ENCODE results near the gene NPPA. TPM values are rescaled to one million over a fixed set of nuclear protein-coding genes. Genes with fewer than 3 reads are reported as not detected.

Gene NPPA
- total and polyA plus RNA-seq, 2 experiments from 2014 or later = not detected

- Histone ChIP-seq H3K27me3 (replicated peaks; ENCODE audit: insufficient read depth) (peaks cover 14% of the 10 kb centered on the region; the same call in 1 of the 2 replicates), H3K27ac (no peak overlapping the region), H3K4me1 (ENCODE audit: insufficient read depth) (no peaks in the 10 kb centered on the region), H3K9ac (no peak overlapping the region), H3K4me2 (ENCODE audit: unreplicated experiment) (no peak overlapping the region), H3F3A (ENCODE audit: insufficient read depth) (no peaks in the 10 kb centered on the region), H2AFZ (no peak overlapping the region), H3K9me2 (ENCODE audit: insufficient read depth) (no peaks in the 10 kb centered on the region), H3K36me3 (ENCODE audit: low read depth) (no peaks in the 10 kb centered on the region), H3K9me3 (ENCODE audit: low read depth) (no peaks in the 10 kb centered on the region), H3K4me3 (no peak overlapping the region), H3K79me2 (ENCODE audit: insufficient read depth) (no peaks in the 10 kb centered on the region), H4K20me1 (ENCODE audit: insufficient read depth) (no peaks in the 10 kb centered on the region)
- in situ Hi-C loops (cut with MboI) = no loop called here
- WGBS, 2 experiments (ENCODE audit: low coverage in 1 of 2, low lambda C conversion rate in 2 of 2, missing lambda C conversion rate in 2 of 2) = 11 to 13% methylated on average over 6 of the region's 6 CpGs
- DNase-seq = no peak
- TF ChIP-seq EZH2 (IDR thresholded peaks at IDR 0.05; ENCODE audit: insufficient read depth, poor library complexity, severe bottlenecking) (no peak), EZH2phosphoT487 (IDR thresholded peaks at IDR 0.05; ENCODE audit: insufficient read depth, low read depth) (no peak)
Observed at GRCh38 chr1:11885916-11886315, 38.3 kb upstream of the NPPA start.

GRCh38 chr1:11882814-11883538 lies 35.4 kb upstream of the NPPA start:
- peaks cover 14% of the 10 kb centered on the region; the same call in 1 of the 2 replicates for H3K27me3 ChIP-seq (replicated peaks; ENCODE audit: insufficient read depth)
- no peaks in the 10 kb centered on the region for H3K4me1 ChIP-seq (ENCODE audit: insufficient read depth)

GRCh38 chr1:11881749-11882441 lies 34.3 kb upstream of the NPPA start:
- in situ Hi-C loops (cut with MboI) = no loop called here
- Histone ChIP-seq H3K79me2 (ENCODE audit: insufficient read depth) (no peaks in the 10 kb centered on the region), H2AFZ (no peak overlapping the region), H3K27me3 (replicated peaks; ENCODE audit: insufficient read depth) (peaks cover 14% of the 10 kb centered on the region; the same call in 1 of the 2 replicates), H3K9me2 (ENCODE audit: insufficient read depth) (no peaks in the 10 kb centered on the region), H3K9me3 (ENCODE audit: low read depth) (no peaks in the 10 kb centered on the region), H3K9ac (no peak overlapping the region), H3K36me3 (ENCODE audit: low read depth) (no peaks in the 10 kb centered on the region), H3F3A (ENCODE audit: insufficient read depth) (no peaks in the 10 kb centered on the region), H3K27ac (no peak overlapping the region), H3K4me2 (ENCODE audit: unreplicated experiment) (no peak overlapping the region), H4K20me1 (ENCODE audit: insufficient read depth) (no peaks in the 10 kb centered on the region), H3K4me3 (no peak overlapping the region), H3K4me1 (ENCODE audit: insufficient read depth) (no peaks in the 10 kb centered on the region)
- DNase-seq = no peak
- no peak for TF ChIP-seq EZH2phosphoT487 (IDR thresholded peaks at IDR 0.05; ENCODE audit: insufficient read depth, low read depth)
- TF ChIP-seq EZH2 (IDR thresholded peaks at IDR 0.05; ENCODE audit: insufficient read depth, poor library complexity, severe bottlenecking) = no peak
- 70 to 74% methylated on average over 18 of the region's 18 CpGs for WGBS, 2 experiments (ENCODE audit: low coverage in 1 of 2, low lambda C conversion rate in 2 of 2, missing lambda C conversion rate in 2 of 2)

More at GRCh38 chr1:11882814-11883538, 35.4 kb upstream of the NPPA start:
- no peaks in the 10 kb centered on the region for H3K36me3 ChIP-seq (ENCODE audit: low read depth)
- H2AFZ ChIP-seq = no peak overlapping the region
- H3K9me3 ChIP-seq (ENCODE audit: low read depth) = no peaks in the 10 kb centered on the region
- no peak overlapping the region for H3K4me3 ChIP-seq
- WGBS, 2 experiments (ENCODE audit: low coverage in 1 of 2, low lambda C conversion rate in 2 of 2, missing lambda C conversion rate in 2 of 2) = 55 to 61% methylated on average over 10 to 13 of the region's 13 CpGs
- no peak overlapping the region for H3K27ac ChIP-seq
- H3K9ac ChIP-seq = no peak overlapping the region
- no peak for DNase-seq
- H3F3A ChIP-seq (ENCODE audit: insufficient read depth) = no peaks in the 10 kb centered on the region
- H3K9me2 ChIP-seq (ENCODE audit: insufficient read depth) = no peaks in the 10 kb centered on the region
- no peak for TF ChIP-seq EZH2 (IDR thresholded peaks at IDR 0.05; ENCODE audit: insufficient read depth, poor library complexity, severe bottlenecking)
- TF ChIP-seq EZH2phosphoT487 (IDR thresholded peaks at IDR 0.05; ENCODE audit: insufficient read depth, low read depth) = no peak
- H3K4me2 ChIP-seq (ENCODE audit: unreplicated experiment) = no peak overlapping the region
- H3K79me2 ChIP-seq (ENCODE audit: insufficient read depth) = no peaks in the 10 kb centered on the region
- in situ Hi-C loops (cut with MboI) = no loop called here
- no peaks in the 10 kb centered on the region for H4K20me1 ChIP-seq (ENCODE audit: insufficient read depth)

- no peak overlapping the region for H2AFZ ChIP-seq
- H3K27ac ChIP-seq = no peak overlapping the region
- in situ Hi-C loops (cut with MboI) = no loop called here
- H3F3A ChIP-seq (ENCODE audit: insufficient read depth) = no peaks in the 10 kb centered on the region
- no peaks in the 10 kb centered on the region for H3K79me2 ChIP-seq (ENCODE audit: insufficient read depth)
- DNase-seq = no peak
- H3K36me3 ChIP-seq (ENCODE audit: low read depth) = no peaks in the 10 kb centered on the region
- 20 to 36% methylated on average over 7 to 10 of the region's 10 CpGs for WGBS, 2 experiments (ENCODE audit: low coverage in 1 of 2, low lambda C conversion rate in 2 of 2, missing lambda C conversion rate in 2 of 2)
- H3K9ac ChIP-seq = no peak overlapping the region
- no peak overlapping the region for H3K4me2 ChIP-seq (ENCODE audit: unreplicated experiment)
- H3K4me1 ChIP-seq (ENCODE audit: insufficient read depth) = no peaks in the 10 kb centered on the region
- H3K4me3 ChIP-seq = no peak overlapping the region
- TF ChIP-seq EZH2 (IDR thresholded peaks at IDR 0.05; ENCODE audit: insufficient read depth, poor library complexity, severe bottlenecking) = no peak
- no peak for TF ChIP-seq EZH2phosphoT487 (IDR thresholded peaks at IDR 0.05; ENCODE audit: insufficient read depth, low read depth)
- H3K9me3 ChIP-seq (ENCODE audit: low read depth) = no peaks in the 10 kb centered on the region
- no peaks in the 10 kb centered on the region for H4K20me1 ChIP-seq (ENCODE audit: insufficient read depth)
- H3K27me3 ChIP-seq (replicated peaks; ENCODE audit: insufficient read depth) = peaks cover 14% of the 10 kb centered on the region; the same call in 1 of the 2 replicates
- H3K9me2 ChIP-seq (ENCODE audit: insufficient read depth) = no peaks in the 10 kb centered on the region
Observed at GRCh38 chr1:11880911-11881748, 33.5 kb upstream of the NPPA start.
